GM18951 (cell line): Measurements from ENCODE around the gene MAP1B.

Source experiments
- POLR2A ChIP-seq: IDR thresholded peaks from 4 replicates; pipeline ENCODE4 v1.6.1; 2011; ENCODE audit warnings: mild to moderate bottlenecking; ENCODE audit not compliant: insufficient read length, insufficient read depth; ENCODE audit errors: extremely low read depth
- in situ Hi-C: fragments of 300-500 bp; cut with MboI; formaldehyde crosslinking; loops from one replicate; pipeline ENCODE4 v1.12.0; 2022; ENCODE audit warnings: low sequenced_read_pairs, mixed read lengths, inconsistent platforms; ENCODE audit not compliant: unreplicated experiment

MAP1B gene

DNA sequence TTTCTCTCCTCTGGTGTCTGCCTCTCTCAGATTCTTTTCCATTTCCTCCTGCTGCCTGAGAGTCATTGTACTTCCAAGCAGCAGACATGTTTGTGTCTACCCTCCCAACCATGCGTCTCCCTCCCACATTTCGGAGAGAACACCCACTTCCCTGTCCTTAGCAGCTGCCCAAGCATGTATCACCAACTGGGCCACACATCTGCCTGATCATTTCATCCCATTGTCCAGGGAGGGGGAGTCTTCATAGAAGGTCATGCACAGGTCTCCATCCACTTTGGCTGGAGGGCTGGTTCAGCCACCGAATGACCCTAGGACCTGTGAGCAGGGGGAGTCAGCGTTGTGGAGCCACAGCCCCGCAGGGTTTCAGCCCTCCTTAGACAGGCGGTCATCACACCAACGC, 75.4 kb downstream of the MAP1B start:
- no peak for TF ChIP-seq POLR2A

DNA sequence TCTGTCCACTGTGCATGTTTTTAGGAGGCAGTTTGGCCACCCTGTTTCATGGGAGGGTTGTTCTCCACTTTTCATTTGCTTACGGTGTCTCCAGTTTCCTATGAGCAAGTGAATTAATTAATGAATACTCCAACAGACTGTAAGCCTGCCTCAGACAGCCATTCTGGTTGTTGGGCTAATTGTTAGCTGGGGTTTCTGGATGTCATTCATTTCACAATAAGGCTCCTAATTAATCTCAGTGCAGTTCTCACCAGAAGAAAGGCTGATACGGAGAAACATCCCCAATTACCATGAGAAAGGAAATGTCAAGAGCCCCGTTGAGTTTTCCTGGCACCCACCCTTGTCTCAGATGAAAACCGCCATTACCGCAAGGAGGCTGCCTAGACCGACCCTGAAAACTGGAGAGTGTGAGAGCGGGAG, 75.8 kb downstream of the MAP1B start:
- in situ Hi-C loops, result no loop called here
- TF ChIP-seq POLR2A, result no peak

More for the DNA sequence above, 75.4 kb downstream of the MAP1B start:
- in situ Hi-C loops, result no loop called here

DNA sequence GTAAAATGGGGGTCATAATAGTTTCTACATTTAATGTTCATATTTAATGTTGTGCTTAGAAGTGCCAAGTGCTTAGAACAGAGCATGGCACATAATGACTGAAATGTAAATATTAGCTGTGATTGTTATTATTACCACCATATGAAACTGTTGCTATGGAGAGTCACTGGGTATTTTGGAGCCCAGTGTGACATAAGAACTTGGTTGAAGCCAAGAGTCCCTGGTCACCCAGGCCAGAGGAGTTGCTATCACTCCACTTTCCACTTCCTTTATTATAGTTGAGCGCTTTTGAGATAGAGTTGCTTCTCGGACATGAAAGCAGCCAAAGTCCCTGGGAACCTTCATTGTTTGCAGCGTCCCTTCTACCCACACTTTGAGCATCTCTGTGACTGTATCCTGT, 77.1 kb downstream of the MAP1B start:
- TF ChIP-seq POLR2A, result no peak
- in situ Hi-C loops, result no loop called here

DNA sequence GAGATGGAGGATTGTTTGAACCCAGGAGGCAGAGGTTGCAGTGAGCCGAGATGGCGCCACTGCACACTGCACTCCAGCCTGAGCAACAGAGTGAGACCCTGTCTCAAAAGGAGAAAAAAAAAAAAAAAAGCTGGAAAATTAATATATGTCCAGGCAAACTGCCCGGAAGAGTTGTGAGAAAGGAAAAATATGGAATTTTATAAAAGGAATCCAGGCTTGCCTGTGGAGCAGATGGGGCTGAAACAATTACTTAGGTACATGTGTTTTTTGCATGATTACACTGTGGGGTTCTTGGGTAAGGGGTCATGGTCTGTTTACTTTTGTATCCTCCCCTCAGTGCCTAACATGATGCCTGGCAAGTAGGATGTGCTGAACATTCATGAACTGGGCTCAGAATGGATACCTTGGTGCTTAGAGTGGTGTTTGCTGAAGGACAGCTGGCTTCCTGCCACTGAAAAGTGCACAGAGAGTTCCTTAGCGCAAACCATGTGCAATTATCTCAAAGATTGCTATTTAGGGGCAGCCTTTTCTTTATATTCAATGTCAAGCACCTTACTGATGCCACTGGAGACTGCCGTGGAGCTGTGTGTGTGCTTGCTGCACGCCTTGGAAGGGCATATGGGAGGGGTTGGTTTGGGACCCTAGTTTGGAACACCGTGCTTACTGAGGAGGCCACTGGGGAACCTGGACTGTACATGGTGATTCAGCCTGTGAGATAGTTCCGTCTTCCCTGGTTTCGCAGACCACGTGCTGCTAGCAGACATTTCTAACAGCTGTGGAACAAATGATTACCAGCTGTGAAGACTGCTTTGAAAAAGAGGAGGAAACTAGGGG, 78.4 kb downstream of the MAP1B start:
- in situ Hi-C loops, result no loop called here
- TF ChIP-seq POLR2A, result no peak

DNA sequence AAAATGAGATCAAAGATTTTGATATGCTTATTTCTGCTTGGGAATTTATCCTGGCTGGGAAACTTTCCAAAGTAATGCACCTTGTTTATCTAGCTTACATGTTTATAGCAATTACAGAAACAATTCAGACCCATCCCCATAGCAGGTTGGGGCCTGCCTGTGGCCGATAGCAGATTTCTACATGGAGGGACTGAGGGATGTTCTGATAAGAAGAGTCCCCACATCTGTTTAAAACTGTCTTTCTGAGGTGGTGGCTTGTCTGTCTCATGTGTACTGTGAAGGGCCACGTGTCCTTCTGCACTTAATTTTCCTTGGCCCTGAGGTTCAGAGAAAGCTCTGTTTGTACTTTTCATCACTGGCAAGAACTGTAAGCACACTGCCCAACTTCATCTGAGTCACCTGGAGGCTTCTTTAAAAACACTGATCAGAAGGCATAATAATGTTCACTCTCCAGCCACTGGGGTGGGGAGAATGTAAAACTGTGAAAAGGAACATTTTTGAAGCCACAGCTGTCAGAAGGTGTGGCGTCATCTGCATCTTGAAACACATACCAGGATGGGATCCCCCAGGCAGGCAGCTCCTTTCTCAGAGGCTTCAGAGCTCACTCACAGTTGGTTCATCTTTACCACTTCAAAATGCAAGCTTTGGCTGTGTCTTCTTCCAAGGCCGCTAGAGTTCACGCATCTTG, 80.3 kb downstream of the MAP1B start:
- in situ Hi-C loops, result no loop called here

DNA sequence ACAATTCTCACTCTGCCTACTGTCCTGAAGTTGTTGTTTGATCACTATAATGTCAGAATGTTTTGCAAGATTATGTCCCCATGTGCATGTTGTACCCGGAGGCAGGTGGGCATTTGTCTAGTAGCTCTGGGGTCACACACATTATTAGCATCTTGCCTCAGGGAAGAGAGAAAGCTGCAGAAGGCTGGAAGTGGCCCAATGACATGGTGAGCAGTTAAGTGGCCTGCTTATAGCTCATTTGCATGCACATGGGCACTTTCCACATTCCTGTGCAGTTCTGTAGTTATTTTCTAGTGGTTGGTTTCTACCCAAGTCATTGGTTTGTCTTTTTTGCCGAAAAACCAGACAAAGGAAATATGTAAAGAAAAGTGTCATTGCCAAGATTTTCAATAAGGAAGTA, 80.9 kb downstream of the MAP1B start:
- in situ Hi-C loops, result no loop called here

More for the DNA sequence above, 80.3 kb downstream of the MAP1B start:
- TF ChIP-seq POLR2A, result no peak

DNA sequence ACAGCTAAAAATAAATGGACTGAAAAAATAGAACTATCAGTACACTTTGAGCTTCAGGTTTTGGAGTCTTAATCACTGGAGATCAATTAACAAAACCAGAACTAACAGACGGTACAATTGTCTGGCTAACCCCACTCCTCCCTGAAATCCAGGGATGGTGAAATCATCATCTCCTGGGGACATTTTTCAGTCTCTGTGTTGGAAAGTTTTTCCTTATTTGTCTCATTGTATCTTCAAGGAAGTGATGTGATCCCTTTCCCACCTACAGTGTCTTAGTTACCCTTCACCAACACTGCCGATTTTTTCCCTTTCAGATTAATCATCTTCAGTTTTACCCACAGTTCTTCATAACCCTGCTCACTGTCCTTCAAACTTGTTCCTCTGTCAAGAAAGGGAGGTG, 81.9 kb downstream of the MAP1B start:
- in situ Hi-C loops, result no loop called here
- TF ChIP-seq POLR2A, result no peak

More for the DNA sequence above, 80.9 kb downstream of the MAP1B start:
- TF ChIP-seq POLR2A, result no peak

DNA sequence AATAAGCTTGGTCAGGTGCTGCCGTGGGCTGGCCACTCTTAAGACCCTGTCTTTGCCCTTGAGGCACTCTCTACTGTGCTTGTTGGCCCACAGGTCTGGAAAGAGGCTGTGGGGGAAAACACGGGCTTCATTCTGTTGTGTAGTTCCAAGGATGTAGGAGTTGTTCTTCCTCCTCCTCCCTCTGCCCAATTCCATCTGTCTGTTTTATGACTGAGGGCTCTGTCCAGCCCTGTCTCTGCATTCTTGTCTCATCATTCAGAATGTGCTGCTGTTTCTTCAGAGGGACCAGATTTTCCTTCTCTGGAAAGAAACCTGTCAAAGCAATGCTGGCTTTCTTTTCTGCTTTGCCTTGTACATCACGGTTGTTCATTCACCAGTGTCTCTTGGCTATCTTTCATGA, 84.1 kb downstream of the MAP1B start:
- in situ Hi-C loops, result no loop called here
- TF ChIP-seq POLR2A, result no peak

DNA sequence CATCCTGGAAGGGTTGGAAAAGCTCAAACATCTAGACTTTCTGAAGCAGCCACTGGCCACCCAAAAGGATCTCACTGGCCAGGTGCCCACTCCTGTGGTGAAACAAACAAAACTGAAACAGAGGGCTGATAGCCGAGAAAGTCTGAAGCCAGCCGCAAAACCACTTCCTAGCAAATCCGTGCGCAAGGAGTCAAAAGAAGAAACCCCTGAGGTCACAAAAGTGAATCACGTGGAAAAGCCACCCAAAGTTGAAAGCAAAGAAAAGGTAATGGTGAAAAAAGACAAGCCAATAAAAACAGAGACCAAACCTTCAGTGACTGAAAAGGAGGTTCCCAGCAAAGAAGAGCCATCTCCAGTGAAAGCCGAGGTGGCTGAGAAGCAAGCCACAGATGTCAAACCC, 87.6 kb downstream of the MAP1B start:
- no peak for TF ChIP-seq POLR2A
- in situ Hi-C loops, result no loop called here

DNA sequence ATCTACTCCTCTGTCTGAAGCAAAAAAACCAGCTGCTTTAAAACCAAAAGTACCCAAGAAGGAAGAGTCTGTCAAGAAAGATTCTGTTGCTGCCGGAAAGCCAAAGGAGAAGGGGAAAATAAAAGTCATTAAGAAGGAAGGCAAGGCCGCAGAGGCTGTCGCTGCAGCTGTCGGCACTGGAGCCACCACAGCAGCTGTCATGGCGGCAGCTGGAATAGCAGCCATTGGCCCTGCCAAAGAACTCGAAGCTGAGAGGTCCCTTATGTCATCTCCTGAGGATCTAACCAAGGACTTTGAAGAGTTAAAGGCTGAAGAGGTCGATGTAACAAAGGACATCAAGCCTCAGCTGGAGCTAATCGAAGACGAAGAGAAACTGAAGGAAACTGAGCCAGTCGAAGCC, 88.3 kb downstream of the MAP1B start:
- TF ChIP-seq POLR2A, result no peak
- in situ Hi-C loops, result no loop called here

DNA sequence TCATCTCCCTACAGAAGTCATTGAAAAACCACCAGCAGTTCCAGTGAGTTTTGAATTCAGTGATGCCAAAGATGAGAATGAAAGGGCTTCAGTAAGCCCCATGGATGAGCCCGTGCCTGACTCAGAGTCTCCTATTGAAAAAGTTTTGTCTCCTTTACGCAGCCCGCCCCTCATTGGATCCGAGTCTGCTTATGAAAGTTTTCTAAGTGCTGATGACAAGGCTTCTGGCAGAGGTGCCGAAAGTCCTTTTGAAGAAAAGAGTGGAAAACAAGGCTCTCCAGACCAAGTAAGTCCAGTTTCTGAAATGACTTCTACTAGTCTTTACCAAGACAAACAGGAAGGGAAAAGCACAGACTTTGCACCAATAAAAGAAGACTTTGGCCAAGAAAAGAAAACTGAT, 90.1 kb downstream of the MAP1B start:
- in situ Hi-C loops, result no loop called here
- no peak for TF ChIP-seq POLR2A

DNA sequence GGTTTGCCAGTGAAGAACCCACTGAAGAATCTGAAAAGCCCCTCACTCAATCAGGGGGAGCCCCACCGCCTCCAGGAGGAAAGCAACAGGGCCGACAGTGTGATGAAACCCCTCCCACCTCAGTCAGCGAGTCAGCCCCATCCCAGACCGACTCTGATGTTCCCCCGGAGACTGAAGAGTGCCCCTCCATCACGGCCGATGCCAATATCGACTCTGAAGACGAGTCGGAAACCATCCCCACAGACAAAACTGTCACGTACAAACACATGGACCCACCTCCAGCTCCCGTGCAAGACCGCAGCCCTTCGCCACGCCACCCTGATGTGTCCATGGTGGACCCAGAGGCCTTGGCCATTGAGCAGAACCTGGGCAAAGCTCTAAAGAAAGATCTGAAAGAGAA, 92.4 kb downstream of the MAP1B start:
- in situ Hi-C loops, result no loop called here
- no peak for TF ChIP-seq POLR2A

DNA sequence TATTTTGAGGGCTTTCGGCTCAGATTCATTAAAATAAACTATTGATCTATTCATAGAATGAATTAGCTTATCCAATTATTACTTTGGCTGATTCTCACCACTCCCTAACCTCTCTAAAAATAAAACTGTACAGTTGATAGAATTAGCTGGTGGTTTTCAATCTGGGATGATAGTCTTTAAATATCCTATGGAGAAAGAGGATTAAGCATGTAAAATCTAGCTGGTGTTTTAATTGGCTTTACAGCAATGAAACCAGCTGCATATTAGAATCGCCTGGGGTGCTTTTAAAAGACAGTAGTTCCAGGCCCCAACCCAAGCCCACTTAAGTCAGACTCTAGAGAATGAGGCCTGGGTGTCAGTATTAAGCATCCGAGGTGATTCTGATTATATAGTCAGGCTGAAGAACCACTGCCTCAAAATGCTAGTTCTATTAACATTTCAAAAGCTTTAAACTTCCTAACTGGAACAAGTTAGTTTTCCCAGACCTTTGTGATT, 95.1 kb downstream of the MAP1B start:
- in situ Hi-C loops, result no loop called here
- no peak for TF ChIP-seq POLR2A

DNA sequence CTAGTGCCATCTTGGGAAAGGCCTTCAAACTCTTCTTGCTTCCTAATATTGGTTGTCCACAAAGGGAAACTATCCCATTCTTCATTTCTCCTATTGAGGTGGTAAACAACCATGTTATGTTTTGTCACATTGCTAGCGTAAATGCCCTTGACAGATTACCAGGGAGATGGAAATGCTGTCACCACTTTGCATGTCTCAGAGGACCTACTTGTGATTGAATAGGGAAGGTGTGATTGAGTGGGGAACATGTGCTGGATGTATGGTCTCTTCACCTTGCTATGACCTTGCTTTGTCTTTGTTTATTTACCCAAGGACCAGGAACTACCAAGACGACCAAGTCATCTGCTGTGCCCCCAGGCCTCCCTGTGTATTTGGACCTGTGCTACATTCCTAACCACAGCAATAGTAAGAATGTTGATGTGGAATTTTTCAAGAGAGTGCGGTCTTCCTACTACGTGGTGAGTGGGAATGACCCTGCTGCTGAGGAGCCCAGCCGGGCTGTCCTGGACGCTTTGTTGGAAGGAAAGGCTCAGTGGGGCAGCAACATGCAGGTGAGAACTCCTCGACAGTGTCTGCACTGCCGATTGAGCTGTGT, 96.1 kb downstream of the MAP1B start:
- in situ Hi-C loops, result no loop called here
- no peak for TF ChIP-seq POLR2A

DNA sequence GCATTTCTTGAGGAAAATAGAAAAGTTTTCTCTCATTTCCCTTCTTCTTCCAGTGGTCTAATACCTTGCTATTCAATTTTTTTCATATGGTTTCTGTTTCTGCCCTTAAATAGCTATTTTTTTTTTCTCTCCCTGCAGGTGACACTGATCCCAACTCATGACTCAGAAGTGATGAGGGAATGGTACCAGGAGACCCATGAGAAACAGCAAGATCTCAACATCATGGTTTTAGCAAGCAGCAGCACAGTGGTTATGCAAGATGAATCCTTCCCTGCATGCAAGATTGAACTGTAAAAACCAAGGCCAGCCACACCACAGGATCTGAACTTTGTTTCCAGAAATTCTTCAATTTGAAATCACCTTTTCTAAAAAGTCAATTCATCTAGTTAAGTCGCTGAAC, 97.7 kb downstream of the MAP1B start:
- in situ Hi-C loops, result no loop called here
- TF ChIP-seq POLR2A, result no peak
